GM18505 (cell line): ENCODE data around the gene JAKMIP1.
"Not testable (repeated sequence)": the region's sequence is repeated elsewhere in the genome, so short reads cannot be mapped to it uniquely, and the experiment has no call there.

Experiments used
- ATAC-seq: cut with Tn5 transposase; IDR thresholded peaks from one replicate; pipeline ENCODE4 v1.9.1; 2021; ENCODE audit not compliant: unreplicated experiment
- POLR2A ChIP-seq: IDR thresholded peaks from 4 replicates; pipeline ENCODE4 v1.6.1; 2011; ENCODE audit warnings: borderline replicate concordance; ENCODE audit not compliant: insufficient read depth, insufficient read length; ENCODE audit errors: extremely low read depth

The JAKMIP1 gene

GRCh38 chr4:6011271-6011671, 189.1 kb downstream of the JAKMIP1 start:
- no peak for ATAC-seq
- TF ChIP-seq POLR2A = no peak

GRCh38 chr4:6010789-6011188, 189.6 kb downstream of the JAKMIP1 start:
- no peak for ATAC-seq
- TF ChIP-seq POLR2A = no peak

- ATAC-seq = no peak
- no peak for TF ChIP-seq POLR2A
Measured at GRCh38 chr4:6009452-6009851, 190.9 kb downstream of the JAKMIP1 start.

- no peak for ATAC-seq
- no peak for TF ChIP-seq POLR2A
Measured at GRCh38 chr4:6008766-6009385, 191.5 kb downstream of the JAKMIP1 start.

GRCh38 chr4:6008092-6008551, 192.2 kb downstream of the JAKMIP1 start:
- TF ChIP-seq POLR2A = no peak
- ATAC-seq = no peak

- no peak for TF ChIP-seq POLR2A
- no peak for ATAC-seq
Measured at GRCh38 chr4:6005175-6005574, 195.2 kb downstream of the JAKMIP1 start.

- ATAC-seq = not testable (repeated sequence)
Measured at GRCh38 chr4:6003485-6003884, 196.9 kb downstream of the JAKMIP1 start.

- no peak for ATAC-seq
Measured at GRCh38 chr4:6002926-6003325, 197.4 kb downstream of the JAKMIP1 start.

GRCh38 chr4:6002492-6002833, 197.9 kb downstream of the JAKMIP1 start:
- ATAC-seq = no peak

More at GRCh38 chr4:6002926-6003325, 197.4 kb downstream of the JAKMIP1 start:
- TF ChIP-seq POLR2A = no peak

GRCh38 chr4:6001680-6002491, 198.5 kb downstream of the JAKMIP1 start:
- ATAC-seq = no peak
- TF ChIP-seq POLR2A = no peak

More at GRCh38 chr4:6002492-6002833, 197.9 kb downstream of the JAKMIP1 start:
- TF ChIP-seq POLR2A = no peak

- no peak for TF ChIP-seq POLR2A
- no peak for ATAC-seq
Measured at GRCh38 chr4:5999830-6000365, 200.5 kb downstream of the JAKMIP1 start.

GRCh38 chr4:5999356-5999755, 201.0 kb downstream of the JAKMIP1 start:
- TF ChIP-seq POLR2A = no peak
- no peak for ATAC-seq

GRCh38 chr4:5998333-5998936, 201.9 kb downstream of the JAKMIP1 start:
- peak; percentile 61 for ATAC-seq
- TF ChIP-seq POLR2A = no peak
